Liver (tissue), 9 donors: ENCODE results near the gene PEAK1. TPM values are rescaled to one million over a fixed set of nuclear protein-coding genes. Genes with fewer than 3 reads are reported as not detected.

ENCODE experiments used
- DNase-seq: peaks from one replicate; pipeline ENCODE4 v3.0.0-alpha.2; 2017; ENCODE audit warnings: low spot score
- H3K27ac ChIP-seq, 2 donors: one replicate each; pipeline ENCODE4 v1.7.0; 2013; ENCODE audit warnings: inconsistent platforms in 2 of 2, low read length in 2 of 2, control low read depth in 1 of 2, low read depth in 1 of 2, mild to moderate bottlenecking in 1 of 2
- H3K27me3 ChIP-seq, 4 donors: one replicate each; pipeline versions ENCODE4 v1.6.1 to v1.7.0; 2013; ENCODE audit warnings: low read length in 3 of 4, inconsistent platforms in 1 of 4, mild to moderate bottlenecking in 1 of 4, moderate library complexity in 1 of 4; ENCODE audit not compliant: control insufficient read depth in 4 of 4, insufficient read depth in 4 of 4
- H3K36me3 ChIP-seq, 4 donors: one replicate each; pipeline versions ENCODE4 v1.6.1 to v1.7.0; 2013; ENCODE audit warnings: low read length in 3 of 4, mild to moderate bottlenecking in 3 of 4, low read depth in 1 of 4, moderate library complexity in 1 of 4; ENCODE audit not compliant: control insufficient read depth in 4 of 4, insufficient read depth in 3 of 4
- H3K4me1 ChIP-seq, 4 donors: one replicate each; pipeline versions ENCODE4 v1.6.1 to v1.7.0; 2013; ENCODE audit warnings: low read length in 3 of 4, mild to moderate bottlenecking in 3 of 4, moderate library complexity in 1 of 4; ENCODE audit not compliant: control insufficient read depth in 4 of 4, insufficient read depth in 4 of 4
- H3K4me3 ChIP-seq, 3 donors: one replicate each; pipeline versions ENCODE4 v1.6.1 to v1.7.0; 2013; ENCODE audit warnings: low read length in 3 of 3, control low read depth in 1 of 3, low read depth in 1 of 3, mild to moderate bottlenecking in 1 of 3
- H3K9ac ChIP-seq, 2 donors: one replicate each; pipeline ENCODE4 v1.7.0; 2013; ENCODE audit warnings: low read length in 2 of 2, mild to moderate bottlenecking in 2 of 2, moderate library complexity in 2 of 2, control low read depth in 1 of 2, low read depth in 1 of 2
- H3K9me3 ChIP-seq, 4 donors: one replicate each; pipeline versions ENCODE4 v1.6.1 to v1.7.0; 2013; ENCODE audit warnings: low read length in 3 of 4; ENCODE audit not compliant: control insufficient read depth in 4 of 4
- EGR1 ChIP-seq, 2 donors: IDR thresholded peaks; 2 replicates each; pipeline ENCODE4 v1.6.1; 2016 to 2018; ENCODE audit warnings: antibody characterized with exemption in 2 of 2, low read depth in 2 of 2
- FOXA1 ChIP-seq: IDR thresholded peaks from 2 replicates; pipeline ENCODE4 v1.6.1; 2016; ENCODE audit warnings: antibody characterized with exemption
- GABPA ChIP-seq, 2 donors: IDR thresholded peaks in 1 of 2; conservative IDR thresholded peaks in 1 of 2; 2 replicates each; pipeline ENCODE4 v1.6.1; 2016; ENCODE audit warnings: antibody characterized with exemption in 2 of 2, mild to moderate bottlenecking in 1 of 2, moderate library complexity in 1 of 2
- HNF4A ChIP-seq, 2 donors: conservative IDR thresholded peaks; 2 replicates each; pipeline ENCODE4 v1.6.1; 2016; ENCODE audit warnings: antibody characterized with exemption in 2 of 2, mild to moderate bottlenecking in 2 of 2
- HNF4G ChIP-seq: IDR thresholded peaks from 2 replicates; pipeline ENCODE4 v1.6.1; 2016; ENCODE audit warnings: antibody characterized with exemption
- JUND ChIP-seq, 2 donors: IDR thresholded peaks; 2 replicates each; pipeline ENCODE4 v1.6.1; 2016; ENCODE audit warnings: antibody characterized with exemption in 2 of 2
- NR2F2 ChIP-seq: IDR thresholded peaks from 2 replicates; pipeline ENCODE4 v1.6.1; 2016; ENCODE audit warnings: antibody characterized with exemption
- RAD21 ChIP-seq, 2 donors: IDR thresholded peaks; 2 replicates each; pipeline ENCODE4 v1.6.1; 2016; ENCODE audit warnings: antibody characterized with exemption in 2 of 2, mild to moderate bottlenecking in 2 of 2
- RXRA ChIP-seq, 2 donors: IDR thresholded peaks; 2 replicates each; pipeline ENCODE4 v1.6.1; 2017 to 2018; ENCODE audit warnings: antibody characterized with exemption in 2 of 2, mild to moderate bottlenecking in 1 of 2
- SP1 ChIP-seq: IDR thresholded peaks from 2 replicates; pipeline ENCODE4 v1.6.1; 2018; ENCODE audit warnings: antibody characterized with exemption, mild to moderate bottlenecking
- TAF1 ChIP-seq: conservative IDR thresholded peaks from 2 replicates; pipeline ENCODE4 v1.6.1; 2016; ENCODE audit warnings: antibody characterized with exemption, mild to moderate bottlenecking
- YY1 ChIP-seq: IDR thresholded peaks from 2 replicates; pipeline ENCODE4 v1.6.1; 2016; ENCODE audit warnings: antibody characterized with exemption, mild to moderate bottlenecking
- WGBS: extraction: QIAGEN DNeasy Blood & Tissue Kit; methylation state at CpG from one replicate; pipeline ENCODE4 v1.1.7; 2013; 5-methylcytosine and 5-hydroxymethylcytosine counted together
- polyA plus RNA-seq, 2 donors: library from polyadenylated mRNA; stranded (reverse) in 1 of 2; unstranded in 1 of 2; fragments of 200-250 nt in 1 of 2; fragments of >200 nt in 1 of 2; fragmentation: Nextera tagmentation in 1 of 2; extraction: Ambion mirVana in 1 of 2; gene quantifications; one replicate each; pipeline versions ENCODE4 v1.2.1 to v1.2.3, GENCODE V29; 2013 to 2015
- total RNA-seq, 2 donors: library from RNA; depleted of rRNA; stranded (reverse); fragments of >200 nt; gene quantifications; one replicate each; pipeline ENCODE4 v1.2.3, GENCODE V29; 2014
- TF ChIP-seq, protein P1 (sequence below): fragments of 150-350 bp; IDR thresholded peaks from 2 replicates; pipeline ENCODE4 v1.5.1; 2017; ENCODE audit warnings: improper control_type of control experiment, low read depth, low read length; ENCODE audit not compliant: missing input control
- TF ChIP-seq, protein P2 (sequence below): IDR thresholded peaks from 2 replicates; pipeline ENCODE4 v1.6.1; 2016; ENCODE audit warnings: antibody characterized with exemption
- TF ChIP-seq, protein P3 (sequence below): IDR thresholded peaks from 2 replicates; pipeline ENCODE4 v1.6.1; 2016; ENCODE audit warnings: antibody characterized with exemption
- TF ChIP-seq, protein P4 (sequence below): IDR thresholded peaks from 2 replicates; pipeline ENCODE4 v1.6.1; 2016; ENCODE audit warnings: antibody characterized with exemption
- TF ChIP-seq, protein P5 (sequence below): IDR thresholded peaks from 2 replicates; pipeline ENCODE4 v1.6.1; 2016; ENCODE audit warnings: antibody characterized with exemption, mild to moderate bottlenecking
- donor health status: healthy.
- donor health status: healthy.
- donor health status: healthy.
- donor health status: healthy.
- donor health status: healthy.

PEAK1 gene
- total and polyA plus RNA-seq, 4 donors, result 1.8 to 14.9 (median 5.8) TPM

DNA sequence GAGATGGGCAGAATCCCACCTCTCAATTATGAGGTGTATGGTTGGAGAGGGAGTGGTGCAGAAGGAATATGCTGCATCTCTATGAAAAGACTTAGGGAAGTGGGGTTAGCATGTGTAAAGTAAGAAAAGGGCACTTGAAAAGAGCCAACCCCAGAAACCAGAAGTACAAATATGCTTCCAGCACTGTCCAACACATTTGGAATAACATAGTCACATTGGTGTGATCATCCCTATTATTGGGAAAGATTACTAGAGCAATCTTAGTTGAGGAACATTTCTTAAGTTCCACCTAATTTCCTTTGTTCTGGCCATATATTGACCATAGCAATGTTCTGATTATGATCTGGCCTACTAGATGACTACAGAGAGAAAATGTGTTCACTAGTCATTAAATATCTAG, 35.0 kb upstream of the PEAK1 start (continued):
- TF ChIP-seq RAD21 (IDR thresholded peaks at IDR 0.05), result no peak

DNA sequence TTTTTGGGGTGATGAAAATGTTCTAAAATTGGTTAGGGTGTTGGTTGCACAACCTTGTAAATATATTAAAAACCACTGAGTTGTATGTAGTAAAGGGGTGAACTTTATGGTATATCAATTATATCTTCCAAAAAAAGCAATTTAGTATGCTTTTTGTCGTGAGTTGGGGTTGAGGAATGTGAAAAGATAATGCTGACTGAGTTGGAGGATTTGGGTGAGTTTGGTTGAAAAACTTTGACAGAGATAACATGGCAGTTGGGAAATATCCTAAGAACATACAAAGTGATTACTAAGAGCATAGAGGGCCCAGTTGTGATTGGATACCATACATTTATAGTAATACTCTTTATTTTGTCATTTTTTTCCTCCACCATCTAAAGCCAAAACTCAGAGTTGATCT, 34.4 kb upstream of the PEAK1 start:
- Histone ChIP-seq H3K4me1 (no peaks in the 10 kb centered on the region), H3K27ac (no peak overlapping the region), H3K9me3 (no peaks in the 10 kb centered on the region), H3K36me3 (peaks cover 0 to 3% (median 2%) of the 10 kb centered on the region in 4 donors), H3K27me3 (no peaks in the 10 kb centered on the region), H3K9ac (no peak overlapping the region), H3K4me3 (no peak overlapping the region)
- TF ChIP-seq GABPA (IDR thresholded peaks at IDR 0.05 in 1 of 2, conservative IDR thresholded peaks at IDR 0.05 in 1 of 2), result no peak
- no peak for TF ChIP-seq JUND (IDR thresholded peaks at IDR 0.05)
- TF ChIP-seq TAF1, result no peak
- TF ChIP-seq EGR1 (IDR thresholded peaks at IDR 0.05; ENCODE audit: low read depth in 2 of 2), result no peak
- TF ChIP-seq HNF4G, result no peak
- TF ChIP-seq, protein P1, sequence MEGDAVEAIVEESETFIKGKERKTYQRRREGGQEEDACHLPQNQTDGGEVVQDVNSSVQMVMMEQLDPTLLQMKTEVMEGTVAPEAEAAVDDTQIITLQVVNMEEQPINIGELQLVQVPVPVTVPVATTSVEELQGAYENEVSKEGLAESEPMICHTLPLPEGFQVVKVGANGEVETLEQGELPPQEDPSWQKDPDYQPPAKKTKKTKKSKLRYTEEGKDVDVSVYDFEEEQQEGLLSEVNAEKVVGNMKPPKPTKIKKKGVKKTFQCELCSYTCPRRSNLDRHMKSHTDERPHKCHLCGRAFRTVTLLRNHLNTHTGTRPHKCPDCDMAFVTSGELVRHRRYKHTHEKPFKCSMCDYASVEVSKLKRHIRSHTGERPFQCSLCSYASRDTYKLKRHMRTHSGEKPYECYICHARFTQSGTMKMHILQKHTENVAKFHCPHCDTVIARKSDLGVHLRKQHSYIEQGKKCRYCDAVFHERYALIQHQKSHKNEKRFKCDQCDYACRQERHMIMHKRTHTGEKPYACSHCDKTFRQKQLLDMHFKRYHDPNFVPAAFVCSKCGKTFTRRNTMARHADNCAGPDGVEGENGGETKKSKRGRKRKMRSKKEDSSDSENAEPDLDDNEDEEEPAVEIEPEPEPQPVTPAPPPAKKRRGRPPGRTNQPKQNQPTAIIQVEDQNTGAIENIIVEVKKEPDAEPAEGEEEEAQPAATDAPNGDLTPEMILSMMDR, result no peak
- no peak for TF ChIP-seq FOXA1
- TF ChIP-seq, protein P2, sequence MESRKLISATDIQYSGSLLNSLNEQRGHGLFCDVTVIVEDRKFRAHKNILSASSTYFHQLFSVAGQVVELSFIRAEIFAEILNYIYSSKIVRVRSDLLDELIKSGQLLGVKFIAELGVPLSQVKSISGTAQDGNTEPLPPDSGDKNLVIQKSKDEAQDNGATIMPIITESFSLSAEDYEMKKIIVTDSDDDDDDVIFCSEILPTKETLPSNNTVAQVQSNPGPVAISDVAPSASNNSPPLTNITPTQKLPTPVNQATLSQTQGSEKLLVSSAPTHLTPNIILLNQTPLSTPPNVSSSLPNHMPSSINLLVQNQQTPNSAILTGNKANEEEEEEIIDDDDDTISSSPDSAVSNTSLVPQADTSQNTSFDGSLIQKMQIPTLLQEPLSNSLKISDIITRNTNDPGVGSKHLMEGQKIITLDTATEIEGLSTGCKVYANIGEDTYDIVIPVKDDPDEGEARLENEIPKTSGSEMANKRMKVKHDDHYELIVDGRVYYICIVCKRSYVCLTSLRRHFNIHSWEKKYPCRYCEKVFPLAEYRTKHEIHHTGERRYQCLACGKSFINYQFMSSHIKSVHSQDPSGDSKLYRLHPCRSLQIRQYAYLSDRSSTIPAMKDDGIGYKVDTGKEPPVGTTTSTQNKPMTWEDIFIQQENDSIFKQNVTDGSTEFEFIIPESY, result no peak
- TF ChIP-seq, protein P3, sequence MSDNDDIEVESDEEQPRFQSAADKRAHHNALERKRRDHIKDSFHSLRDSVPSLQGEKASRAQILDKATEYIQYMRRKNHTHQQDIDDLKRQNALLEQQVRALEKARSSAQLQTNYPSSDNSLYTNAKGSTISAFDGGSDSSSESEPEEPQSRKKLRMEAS, result no peak
- no peak for TF ChIP-seq HNF4A (conservative IDR thresholded peaks at IDR 0.05)
- no peak for TF ChIP-seq SP1
- no peak for TF ChIP-seq YY1
- no peak for TF ChIP-seq RAD21 (IDR thresholded peaks at IDR 0.05)
- TF ChIP-seq, protein P4, sequence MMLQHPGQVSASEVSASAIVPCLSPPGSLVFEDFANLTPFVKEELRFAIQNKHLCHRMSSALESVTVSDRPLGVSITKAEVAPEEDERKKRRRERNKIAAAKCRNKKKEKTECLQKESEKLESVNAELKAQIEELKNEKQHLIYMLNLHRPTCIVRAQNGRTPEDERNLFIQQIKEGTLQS, result no peak
- TF ChIP-seq, protein P5, sequence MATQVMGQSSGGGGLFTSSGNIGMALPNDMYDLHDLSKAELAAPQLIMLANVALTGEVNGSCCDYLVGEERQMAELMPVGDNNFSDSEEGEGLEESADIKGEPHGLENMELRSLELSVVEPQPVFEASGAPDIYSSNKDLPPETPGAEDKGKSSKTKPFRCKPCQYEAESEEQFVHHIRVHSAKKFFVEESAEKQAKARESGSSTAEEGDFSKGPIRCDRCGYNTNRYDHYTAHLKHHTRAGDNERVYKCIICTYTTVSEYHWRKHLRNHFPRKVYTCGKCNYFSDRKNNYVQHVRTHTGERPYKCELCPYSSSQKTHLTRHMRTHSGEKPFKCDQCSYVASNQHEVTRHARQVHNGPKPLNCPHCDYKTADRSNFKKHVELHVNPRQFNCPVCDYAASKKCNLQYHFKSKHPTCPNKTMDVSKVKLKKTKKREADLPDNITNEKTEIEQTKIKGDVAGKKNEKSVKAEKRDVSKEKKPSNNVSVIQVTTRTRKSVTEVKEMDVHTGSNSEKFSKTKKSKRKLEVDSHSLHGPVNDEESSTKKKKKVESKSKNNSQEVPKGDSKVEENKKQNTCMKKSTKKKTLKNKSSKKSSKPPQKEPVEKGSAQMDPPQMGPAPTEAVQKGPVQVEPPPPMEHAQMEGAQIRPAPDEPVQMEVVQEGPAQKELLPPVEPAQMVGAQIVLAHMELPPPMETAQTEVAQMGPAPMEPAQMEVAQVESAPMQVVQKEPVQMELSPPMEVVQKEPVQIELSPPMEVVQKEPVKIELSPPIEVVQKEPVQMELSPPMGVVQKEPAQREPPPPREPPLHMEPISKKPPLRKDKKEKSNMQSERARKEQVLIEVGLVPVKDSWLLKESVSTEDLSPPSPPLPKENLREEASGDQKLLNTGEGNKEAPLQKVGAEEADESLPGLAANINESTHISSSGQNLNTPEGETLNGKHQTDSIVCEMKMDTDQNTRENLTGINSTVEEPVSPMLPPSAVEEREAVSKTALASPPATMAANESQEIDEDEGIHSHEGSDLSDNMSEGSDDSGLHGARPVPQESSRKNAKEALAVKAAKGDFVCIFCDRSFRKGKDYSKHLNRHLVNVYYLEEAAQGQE, result no peak
- TF ChIP-seq RXRA (IDR thresholded peaks at IDR 0.05), result no peak
- TF ChIP-seq NR2F2, result no peak
- WGBS, result 87% methylated on average over 1 of the region's 1 CpG
- no peak for DNase-seq
